Astrocyte of the cerebellum (primary cell): ENCODE results near the gene SRRM3.
"Not testable (repeated sequence)": the region's sequence is repeated elsewhere in the genome, so short reads cannot be mapped to it uniquely, and the experiment has no call there.

Source experiments
- DNase-seq: peaks from one replicate; pipeline ENCODE4 v3.0.0-alpha.2; 2011; ENCODE audit warnings: low read depth
- H3K4me3 ChIP-seq: 2 replicates; pipeline ENCODE4 v1.5.1; 2011; ENCODE audit warnings: mild to moderate bottlenecking, low read depth, low read length, moderate library complexity
- in situ Hi-C: cut with HindIII; loops from 2 replicates; pipeline ENCODE4 v1.10.0; 2017; ENCODE audit warnings: low sequenced_read_pairs
- TF ChIP-seq, protein P1 (sequence below): IDR thresholded peaks from 2 replicates; pipeline ENCODE4 v1.5.1; 2012; ENCODE audit warnings: low read length, low read depth, moderate library complexity, mild to moderate bottlenecking; ENCODE audit errors: missing control alignments

The SRRM3 gene

DNA sequence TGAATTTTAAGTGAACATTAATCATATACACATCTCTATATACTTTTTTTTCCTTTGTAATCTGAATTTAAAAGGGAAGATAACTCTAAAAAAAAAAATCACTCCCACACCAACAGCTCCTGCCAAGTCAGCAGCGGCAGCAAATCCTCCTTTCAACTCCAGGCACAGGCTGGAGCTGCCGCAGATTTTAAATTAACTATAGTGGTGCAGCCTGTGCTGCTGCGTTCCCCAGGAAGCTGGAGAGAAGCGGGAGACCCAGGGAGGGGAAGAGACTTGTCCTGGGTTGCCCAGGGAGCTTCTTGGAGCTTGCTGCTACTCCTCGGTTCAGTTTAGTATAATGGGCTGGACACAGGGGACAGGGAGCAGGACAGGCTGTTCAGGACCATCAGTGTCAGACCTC, 68.2 kb downstream of the SRRM3 start:
- TF ChIP-seq, protein P1, sequence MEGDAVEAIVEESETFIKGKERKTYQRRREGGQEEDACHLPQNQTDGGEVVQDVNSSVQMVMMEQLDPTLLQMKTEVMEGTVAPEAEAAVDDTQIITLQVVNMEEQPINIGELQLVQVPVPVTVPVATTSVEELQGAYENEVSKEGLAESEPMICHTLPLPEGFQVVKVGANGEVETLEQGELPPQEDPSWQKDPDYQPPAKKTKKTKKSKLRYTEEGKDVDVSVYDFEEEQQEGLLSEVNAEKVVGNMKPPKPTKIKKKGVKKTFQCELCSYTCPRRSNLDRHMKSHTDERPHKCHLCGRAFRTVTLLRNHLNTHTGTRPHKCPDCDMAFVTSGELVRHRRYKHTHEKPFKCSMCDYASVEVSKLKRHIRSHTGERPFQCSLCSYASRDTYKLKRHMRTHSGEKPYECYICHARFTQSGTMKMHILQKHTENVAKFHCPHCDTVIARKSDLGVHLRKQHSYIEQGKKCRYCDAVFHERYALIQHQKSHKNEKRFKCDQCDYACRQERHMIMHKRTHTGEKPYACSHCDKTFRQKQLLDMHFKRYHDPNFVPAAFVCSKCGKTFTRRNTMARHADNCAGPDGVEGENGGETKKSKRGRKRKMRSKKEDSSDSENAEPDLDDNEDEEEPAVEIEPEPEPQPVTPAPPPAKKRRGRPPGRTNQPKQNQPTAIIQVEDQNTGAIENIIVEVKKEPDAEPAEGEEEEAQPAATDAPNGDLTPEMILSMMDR: no peak
- in situ Hi-C loops: no loop called here
- no peak for DNase-seq
- H3K4me3 ChIP-seq: no peak overlapping the region

DNA sequence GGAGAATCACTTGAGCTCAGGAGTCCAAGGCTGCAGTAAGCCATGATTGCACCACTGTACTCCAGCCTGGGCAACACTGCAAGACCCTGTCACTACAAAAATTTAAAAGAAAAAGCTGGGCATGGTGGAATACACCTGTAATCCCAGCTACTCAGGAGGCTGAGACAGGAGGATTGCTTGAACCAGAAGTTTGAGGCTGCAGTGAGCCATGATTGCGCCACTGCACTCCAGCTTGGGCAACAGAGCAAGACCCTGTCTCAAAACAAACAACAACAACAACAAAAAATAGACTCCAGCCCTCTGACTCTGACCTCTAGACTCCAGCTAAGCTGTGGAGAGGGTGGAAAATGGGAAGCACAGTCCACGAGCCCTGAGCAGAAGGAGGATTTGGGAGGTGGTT, 69.7 kb downstream of the SRRM3 start:
- DNase-seq, in situ Hi-C loops, H3K4me3 ChIP-seq: not testable (repeated sequence)

DNA sequence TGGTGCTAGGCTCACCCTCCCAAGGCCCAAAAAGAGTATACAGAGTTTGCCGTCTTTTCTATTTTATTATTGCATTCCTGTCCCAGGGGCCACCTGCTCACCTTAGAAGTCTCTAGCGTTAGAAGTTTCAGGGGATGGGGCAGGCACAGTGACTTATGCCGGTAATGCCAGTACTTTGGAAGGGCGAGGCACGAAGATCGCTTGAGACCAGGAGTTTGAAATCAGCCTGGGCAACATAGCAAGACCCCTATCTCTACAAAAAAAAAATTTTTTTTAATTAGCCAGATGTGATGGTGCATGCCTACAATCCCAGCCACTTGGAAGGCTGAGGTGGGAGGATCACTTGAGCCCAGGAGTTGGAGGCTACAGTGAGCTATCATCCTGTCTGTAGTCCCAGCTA, 70.4 kb downstream of the SRRM3 start:
- in situ Hi-C loops: no loop called here
- DNase-seq: no peak
- TF ChIP-seq, protein P1: no peak
- no peak overlapping the region for H3K4me3 ChIP-seq

DNA sequence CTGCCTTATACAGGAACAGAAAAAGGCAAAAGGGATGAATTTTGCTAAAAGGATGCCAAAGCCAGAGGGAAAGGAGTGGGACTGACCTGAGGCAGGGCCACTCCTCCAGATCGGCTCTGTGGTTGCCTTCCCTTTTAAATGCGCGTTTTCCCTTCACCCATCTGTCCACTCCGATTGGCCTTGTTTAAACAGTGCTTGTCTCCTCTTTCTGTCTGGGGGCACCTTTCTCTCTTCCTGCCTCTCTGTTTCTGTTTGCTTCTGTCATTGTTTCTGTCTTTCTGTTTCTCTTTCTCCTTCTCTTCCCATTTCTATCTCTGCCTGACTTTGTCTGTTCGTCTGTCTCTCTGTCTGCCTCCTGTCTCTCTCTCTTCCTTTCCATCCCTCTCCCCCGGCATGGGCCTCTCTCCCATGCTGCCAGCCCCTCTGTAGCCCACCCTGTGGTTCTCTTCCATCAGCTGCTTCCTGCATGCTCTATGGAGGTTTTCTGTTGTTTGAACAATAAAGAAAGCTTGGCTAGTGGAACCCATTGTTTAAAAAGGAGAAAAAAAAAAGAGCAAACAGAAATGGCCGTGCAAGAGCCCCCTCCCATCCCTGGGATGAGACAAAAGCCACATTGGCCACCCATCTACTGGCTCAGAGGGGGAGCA, 71.3 kb downstream of the SRRM3 start:
- no peak for DNase-seq
- TF ChIP-seq, protein P1: no peak
- no peak overlapping the region for H3K4me3 ChIP-seq
- in situ Hi-C loops: no loop called here

DNA sequence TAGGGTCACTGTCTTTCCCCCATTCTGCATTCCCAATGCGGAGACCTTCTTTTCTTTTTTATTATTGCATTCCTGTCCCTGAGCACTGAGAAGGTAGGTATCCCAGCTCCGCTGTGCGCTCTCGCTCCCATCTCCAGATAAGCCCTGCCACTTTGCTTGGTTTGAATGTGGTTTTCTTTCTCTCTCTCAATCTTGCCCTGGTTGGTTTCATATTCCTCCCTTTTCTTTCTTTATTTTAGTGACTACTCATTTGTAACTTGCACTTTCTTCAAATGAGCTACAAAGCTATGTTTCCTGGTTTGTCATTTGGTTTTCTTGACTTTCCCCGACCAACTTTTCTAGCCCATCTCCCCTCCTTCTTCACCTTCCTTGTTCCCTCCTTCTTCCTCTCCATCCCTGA, 71.8 kb downstream of the SRRM3 start:
- DNase-seq: no peak
- TF ChIP-seq, protein P1: no peak
- no peak overlapping the region for H3K4me3 ChIP-seq
- in situ Hi-C loops: no loop called here

DNA sequence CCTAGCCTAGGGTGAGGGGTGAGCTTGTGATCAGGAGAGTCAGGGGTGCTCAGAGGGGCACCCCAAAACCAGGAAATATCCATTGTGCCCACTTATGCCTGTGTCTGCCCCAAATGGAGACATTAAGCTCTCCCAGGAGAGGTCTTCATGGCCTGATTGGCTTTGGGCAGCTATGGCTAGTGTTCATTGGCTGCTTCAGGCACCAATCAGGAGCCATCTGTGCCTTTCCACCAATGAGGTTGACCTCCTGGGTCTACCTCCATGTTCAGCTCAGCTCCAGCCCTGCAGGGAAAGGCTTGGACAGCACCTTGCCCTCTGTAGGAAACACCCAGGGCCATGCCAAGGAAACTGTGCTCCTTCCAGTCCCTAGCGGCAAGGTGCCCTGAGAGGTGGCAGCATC, 76.8 kb downstream of the SRRM3 start:
- in situ Hi-C loops: no loop called here
- TF ChIP-seq, protein P1: no peak
- H3K4me3 ChIP-seq: no peak overlapping the region
- no peak for DNase-seq

DNA sequence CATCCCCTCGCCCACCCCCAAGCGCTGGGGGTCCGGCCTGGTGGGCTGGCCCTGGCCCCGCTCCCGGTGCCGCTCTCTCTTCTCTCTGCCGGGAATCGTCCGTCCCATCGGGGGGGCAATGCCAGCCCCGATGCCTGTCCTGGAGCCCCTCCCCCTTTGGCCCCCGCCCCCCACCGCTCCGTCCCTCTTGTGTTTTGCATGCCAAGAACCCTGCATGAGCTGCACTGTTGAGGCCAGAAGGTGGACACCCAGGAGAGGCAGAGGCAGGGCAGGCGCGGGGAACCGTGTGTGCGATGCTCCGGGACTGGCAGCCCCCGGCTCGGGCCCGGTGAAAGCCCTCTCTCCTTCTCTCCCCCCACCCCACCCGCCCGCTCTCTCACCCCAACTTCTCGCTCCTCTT, 78.7 kb downstream of the SRRM3 start:
- no peak for DNase-seq
- TF ChIP-seq, protein P1: no peak

More for the DNA sequence above, 78.7 kb downstream of the SRRM3 start:
- in situ Hi-C loops: loop anchor here (10.0 kb wide), 1 partner anchor 56 kb away; no protein-coding TSS in a partner anchor
- no peak overlapping the region for H3K4me3 ChIP-seq
